Measurements from ENCODE around the gene KRTAP5-10.
"Not testable (repeated sequence)": the region's sequence is repeated elsewhere in the genome, so short reads cannot be mapped to it uniquely, and the experiment has no call there.

The KRTAP5-10 gene

DNA sequence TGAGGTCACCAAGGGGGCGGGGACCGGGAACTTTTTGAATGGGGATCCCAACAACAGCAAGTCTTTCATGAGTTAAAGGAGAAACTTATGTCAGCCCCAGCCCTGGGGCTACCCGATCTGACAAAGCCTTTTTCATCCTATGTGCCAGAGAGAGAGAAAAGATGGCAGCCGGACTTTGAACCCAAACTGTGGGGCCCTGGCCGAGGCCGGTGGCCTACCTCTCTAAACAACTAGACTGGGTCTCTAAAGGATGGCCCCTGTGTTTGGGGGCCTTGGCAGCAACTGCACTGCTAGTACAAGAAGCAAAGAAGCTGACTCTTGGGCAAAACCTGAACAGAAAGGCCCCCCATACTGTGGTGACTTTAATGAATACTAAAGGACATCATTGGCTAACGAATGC, 48.6 kb downstream of the KRTAP5-10 start:
- DNase-seq: not testable (repeated sequence)

DNA sequence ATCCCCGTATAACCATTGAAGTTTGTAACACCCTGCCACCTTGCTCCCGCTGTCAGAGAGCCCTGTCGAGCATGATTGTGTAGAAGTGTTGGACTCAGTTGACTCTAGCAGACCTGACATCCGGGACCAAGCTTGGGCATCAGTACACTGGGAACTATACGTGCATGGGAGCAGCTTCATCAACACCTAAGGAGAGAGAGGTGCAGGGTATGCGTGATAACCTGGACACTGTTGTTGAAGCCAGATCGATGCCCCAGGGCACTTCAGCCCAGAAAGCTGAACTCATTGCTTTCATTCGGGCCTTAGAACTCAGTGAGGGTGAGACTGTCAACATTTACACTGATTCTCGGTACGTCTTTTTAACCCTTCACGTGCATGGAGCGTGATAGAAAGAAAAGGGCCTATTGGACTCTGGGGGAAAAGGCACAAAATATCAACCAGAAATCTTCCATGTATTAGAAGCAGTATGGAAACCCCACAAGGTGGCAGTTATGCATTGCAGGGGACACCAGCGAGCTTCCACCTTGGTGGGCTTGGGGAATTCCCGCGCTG, 49.1 kb downstream of the KRTAP5-10 start:
- DNase-seq: not testable (repeated sequence)

DNA sequence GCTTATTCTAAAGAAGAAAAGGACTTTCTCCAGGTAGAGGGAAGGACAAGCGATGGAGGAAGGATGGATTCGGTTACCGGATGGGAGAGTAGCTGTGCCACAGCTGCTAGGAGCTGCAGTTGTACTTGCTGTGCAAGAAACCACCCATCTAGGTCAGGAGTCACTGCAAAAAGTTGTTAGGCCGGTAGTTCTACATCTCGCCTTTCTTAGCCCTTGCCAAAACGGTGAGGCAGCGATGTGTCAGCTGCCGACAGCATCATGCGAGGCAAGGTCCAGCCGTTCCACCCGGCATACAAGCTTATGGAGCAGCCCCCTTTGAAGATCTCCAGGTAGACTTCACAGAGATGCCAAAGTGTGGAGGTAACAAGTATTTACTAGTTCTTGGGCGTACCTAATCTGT, 49.6 kb downstream of the KRTAP5-10 start:
- not testable (repeated sequence) for DNase-seq
